H9 (cell line): ENCODE measurements around the gene TOR1B. TPM values are rescaled to one million over a fixed set of nuclear protein-coding genes. Genes with fewer than 3 reads are reported as not detected.

Experiments
- DNase-seq: peaks from one replicate; pipeline ENCODE4 v3.0.0-alpha.2; 2017
- H2AFZ ChIP-seq: one replicate; pipeline ENCODE4 v1.6.1; 2013; ENCODE audit warnings: mild to moderate bottlenecking, low read length, control low read depth, moderate library complexity
- H2AK5ac ChIP-seq: 2 replicates; pipeline ENCODE4 v1.6.1; 2013; ENCODE audit warnings: low read length, control low read depth, mixed read lengths; ENCODE audit not compliant: insufficient read length
- H2BK120ac ChIP-seq: one replicate; pipeline ENCODE4 v1.6.1; 2013; ENCODE audit warnings: low read depth, mild to moderate bottlenecking, low read length, control low read depth, inconsistent platforms; ENCODE audit not compliant: poor library complexity, severe bottlenecking
- H2BK12ac ChIP-seq: 2 replicates; pipeline ENCODE4 v1.6.1; 2013; ENCODE audit warnings: low read length, control low read depth, mixed read lengths, low read depth; ENCODE audit not compliant: insufficient read length
- H2BK15ac ChIP-seq: 2 replicates; pipeline ENCODE4 v1.6.1; 2013; ENCODE audit warnings: low read depth, low read length, control low read depth
- H2BK20ac ChIP-seq: one replicate; pipeline ENCODE4 v1.6.1; 2013; ENCODE audit warnings: low read depth, mild to moderate bottlenecking, low read length, control low read depth, inconsistent platforms; ENCODE audit not compliant: poor library complexity, severe bottlenecking
- H2BK5ac ChIP-seq: 2 replicates; pipeline ENCODE4 v1.6.1; 2013; ENCODE audit warnings: low read length, control low read depth, mixed read lengths; ENCODE audit not compliant: insufficient read length
- H3K14ac ChIP-seq: 2 replicates; pipeline ENCODE4 v1.6.1; 2013; ENCODE audit warnings: low read length, control low read depth; ENCODE audit not compliant: insufficient read depth
- H3K18ac ChIP-seq: 2 replicates; pipeline ENCODE4 v1.6.1; 2013; ENCODE audit warnings: low read depth, mild to moderate bottlenecking, mixed read lengths, low read length, control low read depth; ENCODE audit not compliant: insufficient read length
- H3K23ac ChIP-seq: 2 replicates; pipeline ENCODE4 v1.6.1; 2013; ENCODE audit warnings: low read length, control low read depth, mixed read lengths, low read depth; ENCODE audit not compliant: insufficient read length
- H3K23me2 ChIP-seq: 2 replicates; pipeline ENCODE4 v1.6.1; 2013; ENCODE audit warnings: low read depth, mild to moderate bottlenecking, mixed read lengths, low read length, control low read depth; ENCODE audit not compliant: insufficient read length, poor library complexity, severe bottlenecking
- H3K27ac ChIP-seq: 2 replicates; pipeline ENCODE4 v1.5.1; 2013; ENCODE audit warnings: low read length, control low read depth, mixed read lengths, low read depth; ENCODE audit not compliant: insufficient read length
- H3K27me3 ChIP-seq: 2 replicates; pipeline ENCODE4 v1.6.1; 2013; ENCODE audit warnings: low read length, control low read depth, inconsistent platforms; ENCODE audit not compliant: insufficient read depth
- H3K4ac ChIP-seq: 2 replicates; pipeline ENCODE4 v1.6.1; 2013; ENCODE audit warnings: low read depth, mild to moderate bottlenecking, control low read depth, inconsistent platforms, low read length, moderate library complexity
- H3K4me1 ChIP-seq: 2 replicates; pipeline ENCODE4 v1.6.1; 2013; ENCODE audit warnings: low read length, control low read depth, inconsistent platforms; ENCODE audit not compliant: insufficient read depth
- H3K4me2 ChIP-seq: 2 replicates; pipeline ENCODE4 v1.6.1; 2013; ENCODE audit warnings: low read length, control low read depth, mixed read lengths; ENCODE audit not compliant: insufficient read length, insufficient read depth
- H3K56ac ChIP-seq: 2 replicates; pipeline ENCODE4 v1.6.1; 2013; ENCODE audit warnings: low read depth, mild to moderate bottlenecking, mixed read lengths, low read length, control low read depth; ENCODE audit not compliant: insufficient read length
- H3K79me1 ChIP-seq: 2 replicates; pipeline ENCODE4 v1.6.1; 2013; ENCODE audit warnings: low read depth, mild to moderate bottlenecking, moderate library complexity, low read length, control low read depth, inconsistent platforms; ENCODE audit not compliant: insufficient read depth, poor library complexity, severe bottlenecking
- H3K79me2 ChIP-seq: 2 replicates; pipeline ENCODE4 v1.6.1; 2013; ENCODE audit warnings: low read length, control low read depth, inconsistent platforms; ENCODE audit not compliant: insufficient read depth
- H3K9ac ChIP-seq: 2 replicates; pipeline ENCODE4 v1.6.1; 2013; ENCODE audit warnings: low read length, control low read depth, mixed read lengths; ENCODE audit not compliant: insufficient read length; ENCODE audit errors: extremely low read depth
- H3K9me3 ChIP-seq: one replicate; pipeline ENCODE4 v1.6.1; 2013; ENCODE audit warnings: low read depth, low read length, inconsistent platforms; ENCODE audit not compliant: control insufficient read depth
- H3T11ph ChIP-seq: one replicate; pipeline ENCODE4 v1.6.1; 2013; ENCODE audit warnings: mild to moderate bottlenecking, low read length, control low read depth, inconsistent platforms
- H4K20me1 ChIP-seq: one replicate; pipeline ENCODE4 v1.6.1; 2013; ENCODE audit not compliant: control insufficient read depth, insufficient read length, insufficient read depth
- H4K5ac ChIP-seq: 2 replicates; pipeline ENCODE4 v1.6.1; 2013; ENCODE audit warnings: low read depth, mild to moderate bottlenecking, mixed read lengths, low read length, control low read depth; ENCODE audit not compliant: insufficient read length
- H4K8ac ChIP-seq: replicated peaks from 2 replicates; pipeline ENCODE4 v1.6.1; 2013; ENCODE audit warnings: low read length, control low read depth, mixed read lengths, low read depth; ENCODE audit not compliant: insufficient read length
- H4K91ac ChIP-seq: 2 replicates; pipeline ENCODE4 v1.6.1; 2013; ENCODE audit warnings: low read depth, mild to moderate bottlenecking, moderate library complexity, mixed read lengths, low read length, control low read depth; ENCODE audit not compliant: insufficient read length
- H3K27ac Mint-ChIP-seq, 3 experiments: 2 replicates in 2 of 3; 3 replicates in 1 of 3; pipeline ENCODE4 v1.8.0; 2020 to 2021; ENCODE audit warnings: mixed read lengths in 3 of 3, mild to moderate bottlenecking in 1 of 3, moderate library complexity in 1 of 3
- H3K27me3 Mint-ChIP-seq: 2 replicates; pipeline ENCODE4 v1.8.0; 2021; ENCODE audit warnings: low read depth, mild to moderate bottlenecking, moderate library complexity, mixed read lengths
- H3K36me3 Mint-ChIP-seq, 3 experiments: 2 replicates in 2 of 3; 3 replicates in 1 of 3; pipeline ENCODE4 v1.8.0; 2020 to 2021; ENCODE audit warnings: low read depth in 3 of 3, mixed read lengths in 3 of 3; ENCODE audit not compliant: insufficient read depth in 1 of 3
- H3K4me1 Mint-ChIP-seq, 2 experiments: 2 replicates each; pipeline ENCODE4 v1.8.0; 2020; ENCODE audit warnings: mixed read lengths in 2 of 2
- H3K4me3 Mint-ChIP-seq, 2 experiments: 2 replicates in 1 of 2; 3 replicates in 1 of 2; pipeline ENCODE4 v1.8.0; 2020 to 2021; ENCODE audit warnings: mild to moderate bottlenecking in 2 of 2, mixed read lengths in 2 of 2, moderate library complexity in 1 of 2
- H3K9me3 Mint-ChIP-seq, 2 experiments: 2 replicates in 1 of 2; 3 replicates in 1 of 2; pipeline ENCODE4 v1.8.0; 2020; ENCODE audit warnings: mild to moderate bottlenecking in 2 of 2, mixed read lengths in 2 of 2, moderate library complexity in 1 of 2
- CTCF ChIP-seq: fragments of 200-600 bp; sonication (generic); conservative IDR thresholded peaks from 3 replicates; pipeline ENCODE4 v1.8.0; 2021; ENCODE audit warnings: antibody characterized with exemption, mild to moderate bottlenecking
- WGBS: extraction: QIAGEN DNeasy Blood & Tissue Kit; methylation state at CpG from one replicate; pipeline ENCODE4 v1.1.7; 2013; ENCODE audit warnings: missing lambda C conversion rate, low lambda C conversion rate, mixed read lengths; ENCODE audit not compliant: insufficient read length; ENCODE audit errors: extremely low coverage; 5-methylcytosine and 5-hydroxymethylcytosine counted together
- total RNA-seq: library from RNA; stranded (reverse); gene quantifications from 2 replicates; pipeline ENCODE4 v1.2.1, GENCODE V29; 2021

TOR1B gene
- total RNA-seq, 1 experiment from 2014 or later, result 18.1 TPM

GRCh38 chr9:129777769-129778130, 25.2 kb upstream of the TOR1B start:
- Mint-ChIP-seq H3K27ac (no peak overlapping the region), H3K27me3 (peaks cover 21% of the 10 kb centered on the region), H3K9me3 (no peaks in the 10 kb centered on the region), H3K4me3 (no peak overlapping the region; a peak in 1 of 5 replicates), H3K4me1 (peaks cover 10 to 12% of the 10 kb centered on the region in 2 experiments), H3K36me3 (no peaks in the 10 kb centered on the region)
- Histone ChIP-seq H3K23ac (no peak overlapping the region), H3K27me3 (no peaks in the 10 kb centered on the region), H2BK12ac (no peak overlapping the region), H2BK15ac (no peak overlapping the region), H3T11ph (no peak overlapping the region), H4K91ac (no peak overlapping the region), H4K8ac (no peak overlapping the region), H3K4me1 (no peaks in the 10 kb centered on the region), H3K4ac (no peak overlapping the region), H3K9ac (no peak overlapping the region), H3K18ac (no peak overlapping the region), H3K4me2 (no peak overlapping the region), H4K5ac (no peak overlapping the region), H3K14ac (no peak overlapping the region), H2AK5ac (no peak overlapping the region), H3K79me1 (no peaks in the 10 kb centered on the region), H3K56ac (no peak overlapping the region), H4K20me1 (peaks cover 2% of the 10 kb centered on the region), H2BK5ac (no peak overlapping the region), H3K23me2 (no peaks in the 10 kb centered on the region), H2AFZ (no peak overlapping the region), H2BK20ac (no peak overlapping the region), H2BK120ac (no peak overlapping the region), H3K27ac (no peak overlapping the region), H3K9me3 (no peaks in the 10 kb centered on the region), H3K79me2 (no peaks in the 10 kb centered on the region)
- no CpG with 5 or more reads among the region's 11 CpGs for WGBS
- no peak for TF ChIP-seq CTCF
- no peak for DNase-seq
